GM19025 (cell line): Measurements from ENCODE around the gene DIPK1A.
A peak's percentile ranks its signal among the peaks of the same experiment; 100 is the strongest.

Source experiments
- ATAC-seq: cut with Tn5 transposase; IDR thresholded peaks from one replicate; pipeline ENCODE4 v1.9.1; 2021; ENCODE audit warnings: mild to moderate bottlenecking, low read depth, moderate library complexity; ENCODE audit not compliant: unreplicated experiment

The DIPK1A gene

GRCh38 chr1:92956254-92957029 is 4.8 kb downstream of the DIPK1A start:
- ATAC-seq: no peak

GRCh38 chr1:92953491-92953890 is 7.8 kb downstream of the DIPK1A start:
- ATAC-seq: peak; percentile 58

GRCh38 chr1:92952714-92953113 is 8.5 kb downstream of the DIPK1A start:
- no peak for ATAC-seq

- peak; percentile 42 for ATAC-seq
These were observed 10.1 kb downstream of the DIPK1A start for GRCh38 chr1:92951141-92951582.

- ATAC-seq: no peak
These were observed 11.1 kb downstream of the DIPK1A start for GRCh38 chr1:92949937-92950817.

GRCh38 chr1:92948071-92948470 is 13.2 kb downstream of the DIPK1A start:
- no peak for ATAC-seq

- ATAC-seq: no peak
These were observed 15.5 kb downstream of the DIPK1A start for GRCh38 chr1:92945748-92946270.

GRCh38 chr1:92944901-92945747 is 16.1 kb downstream of the DIPK1A start:
- ATAC-seq: peak; percentile 12

- no peak for ATAC-seq
These were observed 17.8 kb downstream of the DIPK1A start for GRCh38 chr1:92943502-92943847.

- ATAC-seq: no peak
These were observed 20.7 kb downstream of the DIPK1A start for GRCh38 chr1:92940541-92940940.

GRCh38 chr1:92937731-92938130 is 23.5 kb downstream of the DIPK1A start:
- no peak for ATAC-seq

GRCh38 chr1:92936865-92937264 is 24.4 kb downstream of the DIPK1A start:
- no peak for ATAC-seq

GRCh38 chr1:92934395-92935378 is 26.6 kb downstream of the DIPK1A start:
- no peak for ATAC-seq

GRCh38 chr1:92933459-92933858 is 27.8 kb downstream of the DIPK1A start:
- no peak for ATAC-seq

- ATAC-seq: no peak
These were observed 29.6 kb downstream of the DIPK1A start for GRCh38 chr1:92931691-92932090.

GRCh38 chr1:92929461-92929860 is 31.8 kb downstream of the DIPK1A start:
- ATAC-seq: no peak

- no peak for ATAC-seq
These were observed 33.4 kb downstream of the DIPK1A start for GRCh38 chr1:92927870-92928269.

- no peak for ATAC-seq
These were observed 34.4 kb downstream of the DIPK1A start for GRCh38 chr1:92926873-92927272.

GRCh38 chr1:92924501-92924900 is 36.8 kb downstream of the DIPK1A start:
- ATAC-seq: no peak
